Progenitor cell of endocrine pancreas (in vitro differentiated cells): ENCODE results near the gene HOXA10. TPM values are rescaled to one million over a fixed set of nuclear protein-coding genes. Genes with fewer than 3 reads are reported as not detected.
A peak's percentile ranks its signal among the peaks of the same experiment; 100 is the strongest.

Experiments
- DNase-seq: peaks from one replicate; pipeline ENCODE4 v3.0.0; 2021; ENCODE audit warnings: low spot score; ENCODE audit not compliant: unreplicated experiment
- H3K27ac Mint-ChIP-seq: 2 replicates; pipeline ENCODE4 v1.8.0; 2021; ENCODE audit warnings: mild to moderate bottlenecking, moderate library complexity, mixed read lengths
- H3K27me3 Mint-ChIP-seq: 2 replicates; pipeline ENCODE4 v1.8.0; 2021; ENCODE audit warnings: mixed read lengths
- H3K36me3 Mint-ChIP-seq: 2 replicates; pipeline ENCODE4 v1.8.0; 2022; ENCODE audit warnings: mixed read lengths; ENCODE audit not compliant: insufficient read depth
- H3K4me1 Mint-ChIP-seq: 2 replicates; pipeline ENCODE4 v1.8.0; 2021; ENCODE audit warnings: low read depth, mixed read lengths
- H3K4me3 Mint-ChIP-seq: 2 replicates; pipeline ENCODE4 v1.8.0; 2021; ENCODE audit warnings: low read depth, mild to moderate bottlenecking, moderate library complexity, mixed read lengths
- H3K9me3 Mint-ChIP-seq: 2 replicates; pipeline ENCODE4 v1.8.0; 2021; ENCODE audit warnings: low read depth, mixed read lengths
- total RNA-seq: library from RNA; stranded (reverse); gene quantifications from 2 replicates; pipeline ENCODE4 v1.2.1, GENCODE V29; 2021
- TF ChIP-seq, protein P1 (sequence below): fragments of 200-600 bp; sonication (generic); IDR thresholded peaks from one replicate; pipeline ENCODE4 v1.5.0; 2021; ENCODE audit warnings: antibody characterized with exemption, mild to moderate bottlenecking; ENCODE audit not compliant: unreplicated experiment

Gene HOXA10
- total RNA-seq, 1 donor from 2014 or later = not detected

DNA sequence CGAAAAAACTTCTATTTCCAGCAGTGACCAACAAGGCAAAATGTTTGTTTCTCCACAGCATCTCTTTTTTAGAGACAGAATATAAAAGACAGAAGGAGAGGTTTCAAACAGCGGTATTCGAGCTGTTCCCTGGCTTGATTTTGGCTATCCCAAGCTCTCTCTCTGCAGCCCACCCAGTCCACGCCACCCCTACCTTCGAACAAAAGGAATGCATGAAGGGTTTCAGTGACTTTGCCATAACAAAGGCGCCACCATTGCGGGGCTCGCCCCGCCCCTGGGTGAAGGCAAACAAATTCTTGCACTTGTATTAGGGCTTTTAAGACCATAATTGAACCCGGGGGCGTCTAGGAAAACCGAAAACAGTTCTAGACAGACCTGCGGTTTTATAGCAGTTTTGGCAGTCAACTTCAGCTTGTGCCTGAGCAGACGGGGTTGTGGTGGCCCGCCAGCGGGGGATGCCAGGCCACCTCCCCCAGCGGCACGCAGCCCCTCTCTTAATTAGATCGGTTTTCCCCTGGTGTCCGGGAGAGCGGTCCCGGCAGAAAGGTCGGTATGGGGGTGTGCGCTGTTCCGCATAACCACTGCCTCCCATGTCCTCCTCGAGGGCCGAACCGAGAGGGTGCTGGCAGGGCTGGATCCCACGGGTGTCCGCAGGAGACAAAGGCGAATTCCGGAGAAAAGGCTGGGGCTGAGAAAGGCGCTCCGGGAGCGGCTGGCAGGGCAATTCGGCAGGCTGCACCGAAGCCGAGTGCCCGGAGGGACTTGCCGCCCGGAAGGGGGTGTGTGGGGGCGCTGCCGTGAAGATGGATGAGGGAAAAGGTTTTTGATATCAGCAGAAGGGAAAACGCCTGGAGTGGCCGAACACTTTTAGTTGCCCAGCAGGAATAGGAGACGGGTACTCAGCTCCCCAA, 13.6 kb upstream of the HOXA10 start:
- Mint-ChIP-seq H3K4me1 (peaks cover 6% of the 10 kb centered on the region), H3K27me3 (peaks cover 97% of the 10 kb centered on the region), H3K27ac (no peak overlapping the region), H3K36me3 (no peaks in the 10 kb centered on the region), H3K4me3 (no peak overlapping the region), H3K9me3 (no peaks in the 10 kb centered on the region)
- no peak for DNase-seq
- TF ChIP-seq, protein P1, sequence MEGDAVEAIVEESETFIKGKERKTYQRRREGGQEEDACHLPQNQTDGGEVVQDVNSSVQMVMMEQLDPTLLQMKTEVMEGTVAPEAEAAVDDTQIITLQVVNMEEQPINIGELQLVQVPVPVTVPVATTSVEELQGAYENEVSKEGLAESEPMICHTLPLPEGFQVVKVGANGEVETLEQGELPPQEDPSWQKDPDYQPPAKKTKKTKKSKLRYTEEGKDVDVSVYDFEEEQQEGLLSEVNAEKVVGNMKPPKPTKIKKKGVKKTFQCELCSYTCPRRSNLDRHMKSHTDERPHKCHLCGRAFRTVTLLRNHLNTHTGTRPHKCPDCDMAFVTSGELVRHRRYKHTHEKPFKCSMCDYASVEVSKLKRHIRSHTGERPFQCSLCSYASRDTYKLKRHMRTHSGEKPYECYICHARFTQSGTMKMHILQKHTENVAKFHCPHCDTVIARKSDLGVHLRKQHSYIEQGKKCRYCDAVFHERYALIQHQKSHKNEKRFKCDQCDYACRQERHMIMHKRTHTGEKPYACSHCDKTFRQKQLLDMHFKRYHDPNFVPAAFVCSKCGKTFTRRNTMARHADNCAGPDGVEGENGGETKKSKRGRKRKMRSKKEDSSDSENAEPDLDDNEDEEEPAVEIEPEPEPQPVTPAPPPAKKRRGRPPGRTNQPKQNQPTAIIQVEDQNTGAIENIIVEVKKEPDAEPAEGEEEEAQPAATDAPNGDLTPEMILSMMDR = no peak

GRCh38 chr7:27186668-27187474, 12.8 kb upstream of the HOXA10 start:
- TF ChIP-seq, protein P1 = no peak
- no peaks in the 10 kb centered on the region for H3K9me3 Mint-ChIP-seq
- no peak overlapping the region for H3K27ac Mint-ChIP-seq

DNA sequence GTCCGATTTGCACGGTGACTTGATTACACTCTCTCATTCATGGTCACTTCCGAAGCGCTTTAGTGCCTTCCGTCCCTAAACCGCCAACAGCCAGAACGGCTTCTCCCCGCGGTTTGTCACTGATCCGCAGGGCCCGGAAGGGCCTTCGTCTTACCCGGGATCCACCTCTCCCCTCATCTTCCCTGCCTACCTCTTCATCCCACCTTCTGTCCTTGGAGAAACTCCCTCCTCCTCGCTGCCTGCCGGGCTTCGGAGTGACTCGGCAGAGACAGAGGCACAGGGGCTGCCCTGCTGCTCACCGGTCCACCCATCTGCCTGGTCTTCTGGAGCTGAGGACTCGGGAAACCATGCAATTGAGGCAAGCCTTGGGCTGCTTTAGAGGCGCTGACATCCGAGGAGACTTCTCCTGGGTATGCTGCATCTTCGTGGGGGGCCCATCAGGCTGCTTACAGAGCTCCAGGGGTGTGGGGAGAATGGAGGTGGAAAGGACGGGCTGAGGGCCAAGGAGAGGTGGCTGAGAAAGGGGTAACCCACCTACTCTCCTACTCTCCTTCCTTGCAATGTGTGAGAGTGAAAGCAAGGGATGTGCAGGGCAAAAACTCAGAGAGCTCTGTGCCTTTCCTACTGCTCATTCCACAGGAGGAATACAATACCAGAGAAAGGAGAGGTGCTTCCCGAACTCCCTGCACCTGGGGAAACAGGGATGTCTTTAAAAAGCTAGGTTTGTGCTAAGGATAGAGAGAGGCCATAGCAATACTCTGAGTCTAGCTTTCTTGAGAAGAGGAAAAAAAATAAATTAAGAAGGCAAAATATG, 11.9 kb upstream of the HOXA10 start:
- H3K36me3 Mint-ChIP-seq = no peaks in the 10 kb centered on the region
- H3K27me3 Mint-ChIP-seq = peaks cover 99% of the 10 kb centered on the region
- DNase-seq = no peak
- H3K4me3 Mint-ChIP-seq = no peak overlapping the region
- peaks cover 6% of the 10 kb centered on the region for H3K4me1 Mint-ChIP-seq
- H3K27ac Mint-ChIP-seq = no peak overlapping the region
- no peaks in the 10 kb centered on the region for H3K9me3 Mint-ChIP-seq
- TF ChIP-seq, protein P1 = no peak

More at GRCh38 chr7:27186668-27187474, 12.8 kb upstream of the HOXA10 start:
- Mint-ChIP-seq H3K4me3 (no peak overlapping the region), H3K27me3 (peaks cover 99% of the 10 kb centered on the region), H3K36me3 (no peaks in the 10 kb centered on the region), H3K4me1 (peaks cover 6% of the 10 kb centered on the region)
- DNase-seq = no peak

- Mint-ChIP-seq H3K27ac (no peak within 1 kb of the TSS), H3K4me1 (peaks cover 8% of the 10 kb centered on the region), H3K36me3 (no peaks in the 10 kb centered on the region), H3K9me3 (no peaks in the 10 kb centered on the region), H3K27me3 (peaks cover 99% of the 10 kb centered on the region), H3K4me3 (peak within 1 kb of the TSS; percentile 38)
- DNase-seq = no peak
- TF ChIP-seq, protein P1 = no peak
Measured at GRCh38 chr7:27185013-27185853, 11.1 kb upstream of the HOXA10 start, which contains the start of gene HOXA11. HOXA11 (minus strand) TSS chr7:27185232; CDS start chr7:27185144, 88 bp downstream.
